ENCODE data around the gene RBFOX1.

RBFOX1 gene

DNA sequence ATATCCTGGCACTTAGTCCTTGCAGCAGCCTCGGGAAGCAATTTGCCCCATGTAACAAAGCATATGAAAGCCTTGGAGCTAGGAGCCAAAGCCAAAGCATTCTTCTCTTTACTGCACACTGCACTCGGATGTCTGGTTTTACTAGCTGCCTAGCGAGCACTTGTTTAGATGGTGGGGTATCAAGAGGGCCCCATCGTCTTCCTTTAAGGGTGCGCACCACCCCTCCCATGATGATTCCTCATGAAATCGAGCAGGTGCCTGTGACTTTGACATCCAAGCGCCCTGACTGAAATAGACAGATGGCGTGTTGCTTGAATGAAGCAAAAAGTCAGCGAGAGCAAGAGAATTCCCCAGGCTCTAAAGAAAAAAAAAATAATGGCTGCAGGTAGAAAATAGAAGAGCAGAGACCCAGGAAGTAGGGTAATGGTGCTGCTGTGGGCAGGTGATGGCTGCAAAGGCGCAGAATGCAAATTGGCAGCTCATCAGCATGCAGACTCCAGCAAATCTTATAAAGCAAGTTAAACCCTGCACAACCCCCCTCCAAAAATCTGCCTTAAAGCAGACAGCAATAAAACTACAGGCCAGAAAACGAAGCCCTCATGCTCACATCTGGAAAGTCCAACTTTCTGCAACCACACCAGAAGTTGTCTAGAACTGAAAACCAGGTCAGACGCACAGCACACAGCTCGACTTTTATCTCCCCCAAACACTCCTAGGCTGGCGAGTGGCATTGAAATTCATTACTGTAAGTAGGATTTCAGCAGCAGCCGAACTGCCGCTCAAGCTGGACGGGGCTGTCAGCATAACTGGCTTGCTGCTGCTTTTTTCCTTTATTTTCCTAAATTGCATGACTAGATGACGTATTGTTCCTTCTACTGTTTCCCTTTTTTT, 384.3 kb downstream of the RBFOX1 start:
- no peak for DNase-seq

DNA sequence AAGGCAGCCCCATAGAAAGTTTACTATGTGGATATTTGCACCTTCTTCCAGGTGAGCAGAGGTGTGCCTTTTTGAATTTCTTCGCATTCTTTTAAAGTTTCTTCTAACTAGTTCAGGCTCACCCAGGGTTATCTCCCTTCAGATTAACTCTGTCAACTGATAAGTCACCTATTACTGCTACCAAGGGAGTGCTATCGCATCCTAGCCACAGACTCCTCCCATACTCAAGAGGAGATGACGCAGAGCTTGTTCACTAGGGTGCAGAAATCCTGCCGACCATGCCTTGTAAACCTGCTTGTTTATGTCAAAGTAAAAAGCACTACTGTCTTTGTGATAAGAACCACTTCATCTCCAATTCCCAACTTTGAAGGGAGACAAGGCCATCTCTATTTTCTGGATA, 390.1 kb downstream of the RBFOX1 start:
- DNase-seq: no peak

DNA sequence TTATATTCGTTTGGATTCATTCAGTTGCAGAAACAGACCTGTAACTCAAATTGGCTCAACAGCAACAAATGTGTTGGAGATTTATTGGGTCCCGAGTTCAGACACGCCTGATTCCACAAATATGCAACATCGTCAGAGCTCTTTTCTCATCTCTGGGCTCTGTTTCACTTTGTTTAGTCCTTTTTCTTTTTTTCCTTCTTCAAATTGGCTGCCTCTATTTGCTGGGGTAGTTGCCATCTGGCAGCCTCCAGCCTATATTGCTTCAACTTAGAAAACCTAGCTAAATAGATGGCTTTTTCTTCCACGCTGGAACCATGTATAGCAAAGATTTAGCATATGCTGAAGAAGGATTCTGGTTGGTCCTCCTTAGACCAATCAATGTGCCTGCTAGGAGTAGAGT, 398.5 kb downstream of the RBFOX1 start:
- DNase-seq: no peak

DNA sequence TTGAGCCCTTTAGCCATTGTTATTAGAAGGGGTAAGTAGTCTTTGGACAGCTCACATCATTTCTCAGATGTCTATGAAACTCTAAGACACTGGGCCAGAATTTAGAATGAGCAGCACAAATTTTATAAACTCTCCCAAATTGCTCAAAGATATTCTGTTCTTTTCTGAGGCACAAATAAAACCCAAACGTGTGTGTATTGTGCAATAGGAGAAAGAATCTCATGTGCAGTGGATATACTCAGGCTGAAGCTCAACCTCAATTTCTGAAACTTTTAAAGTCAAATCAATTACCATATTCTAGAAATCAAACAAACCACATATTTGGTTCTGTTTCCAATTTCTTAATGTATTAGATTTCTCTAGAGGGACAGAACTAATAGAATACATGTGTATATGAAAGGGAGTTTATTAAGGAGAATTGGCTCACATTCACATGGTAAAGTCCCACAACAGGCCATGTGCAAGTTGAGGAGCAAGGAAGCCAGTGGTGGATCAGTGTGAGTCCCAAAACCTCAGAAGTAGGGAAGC, 403.6 kb downstream of the RBFOX1 start:
- DNase-seq: no peak

DNA sequence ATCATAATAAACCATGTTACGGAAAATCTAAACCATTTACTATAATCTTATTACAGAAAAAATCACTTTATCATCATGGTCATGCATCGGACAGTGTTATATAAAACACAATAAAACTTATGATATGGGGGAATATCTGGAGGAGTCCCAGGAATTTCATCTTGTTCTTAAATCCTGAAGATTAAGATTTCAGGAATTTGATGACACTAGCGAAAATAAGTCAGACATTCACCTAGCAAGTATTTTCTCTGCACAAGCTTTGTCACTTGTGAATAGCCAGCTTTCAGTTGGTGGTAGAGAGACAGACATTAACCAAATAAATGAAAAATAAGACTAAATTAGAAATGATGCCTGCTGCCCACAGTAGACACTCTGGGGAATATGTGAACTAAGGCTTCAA, 410.0 kb downstream of the RBFOX1 start:
- no peak for DNase-seq

DNA sequence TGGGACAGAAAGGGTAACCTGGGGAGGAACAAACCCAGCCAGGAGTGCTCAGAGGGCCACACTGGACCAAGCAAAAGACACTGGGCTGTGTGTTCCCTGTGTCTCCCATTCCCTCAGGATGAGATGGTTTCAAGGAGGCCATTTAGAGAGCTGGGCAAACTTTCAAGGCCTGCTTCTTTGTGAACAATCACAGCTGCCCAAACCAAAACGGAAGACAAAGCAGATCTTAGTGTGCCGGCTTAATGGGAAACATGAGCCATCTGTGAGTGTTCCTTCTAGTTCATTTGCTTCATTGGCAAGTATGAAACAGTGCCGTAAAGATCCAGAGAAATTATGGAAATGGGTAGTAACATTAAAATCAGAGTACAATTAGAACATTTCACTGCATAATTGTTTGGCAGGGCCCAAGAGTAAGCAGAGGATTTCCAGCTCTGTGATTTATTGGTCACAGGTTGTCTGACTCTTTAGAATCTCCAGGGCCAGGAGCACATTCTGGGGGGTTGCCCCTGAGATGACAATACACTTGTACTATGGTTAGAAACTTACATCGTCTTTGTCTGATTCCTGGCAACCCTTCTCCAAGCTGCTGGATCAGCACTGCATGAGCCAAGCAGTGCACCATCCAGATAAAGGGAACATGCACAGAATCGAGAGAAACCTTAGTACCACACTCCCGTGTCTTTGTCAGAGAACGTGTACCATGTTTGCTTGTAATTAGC, 412.1 kb downstream of the RBFOX1 start:
- DNase-seq: no peak

DNA sequence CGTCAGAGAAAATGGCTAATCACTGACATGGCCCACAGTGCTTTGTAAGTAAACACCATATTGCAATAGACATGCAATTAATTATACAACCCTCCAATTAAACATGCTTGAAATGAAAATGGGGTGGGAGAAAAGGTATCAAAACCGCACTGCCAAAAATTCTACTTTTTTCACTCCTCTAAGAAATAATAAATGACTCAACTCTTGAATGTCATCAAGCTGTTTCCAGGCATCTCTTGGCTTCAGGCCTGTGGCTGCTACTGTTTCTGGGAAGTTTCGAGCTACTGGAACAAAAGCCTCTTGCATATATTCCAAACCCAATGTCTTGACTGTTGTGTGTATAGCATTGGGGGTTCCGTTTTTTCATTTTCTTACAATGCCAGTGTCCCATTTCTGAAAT, 412.6 kb downstream of the RBFOX1 start:
- DNase-seq: no peak

DNA sequence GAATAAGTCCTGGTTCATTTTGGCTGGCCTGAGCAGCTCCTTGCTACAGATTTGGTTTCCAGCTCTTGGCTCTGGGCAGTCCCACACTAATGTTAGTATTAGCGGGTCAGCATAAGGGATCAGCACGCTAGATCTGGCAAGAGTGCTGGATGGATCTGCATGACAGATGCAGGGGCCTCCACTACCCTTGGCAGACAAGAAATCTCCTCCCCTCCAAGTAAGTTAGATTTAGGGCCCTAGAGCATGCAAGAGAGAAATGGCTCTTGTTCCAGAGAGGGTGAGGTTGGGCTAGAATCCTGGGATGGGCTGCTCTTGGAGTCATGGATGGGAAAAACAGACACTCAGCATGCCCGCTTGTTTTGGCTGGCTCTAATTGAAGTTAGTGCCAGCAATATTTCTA, 414.3 kb downstream of the RBFOX1 start:
- no peak for DNase-seq

DNA sequence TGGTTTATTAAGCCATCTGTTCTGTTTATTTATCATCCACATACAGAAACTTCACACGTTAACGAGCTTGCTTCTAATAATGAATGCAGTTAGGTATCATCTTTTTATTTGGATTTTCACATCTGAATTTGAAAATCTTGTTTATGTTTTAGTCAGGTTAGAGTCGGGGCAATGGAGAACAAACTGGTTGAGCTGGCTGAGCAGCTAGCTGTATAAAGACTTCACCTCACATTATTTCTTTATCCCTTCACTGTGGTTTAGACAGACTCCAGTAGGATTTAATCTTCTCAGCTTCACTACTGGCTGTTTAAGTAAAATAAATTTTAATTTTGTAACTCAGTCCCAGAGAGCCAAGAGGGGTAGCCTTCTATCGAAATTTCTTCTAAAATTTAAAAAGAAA, 415.9 kb downstream of the RBFOX1 start:
- DNase-seq: no peak

DNA sequence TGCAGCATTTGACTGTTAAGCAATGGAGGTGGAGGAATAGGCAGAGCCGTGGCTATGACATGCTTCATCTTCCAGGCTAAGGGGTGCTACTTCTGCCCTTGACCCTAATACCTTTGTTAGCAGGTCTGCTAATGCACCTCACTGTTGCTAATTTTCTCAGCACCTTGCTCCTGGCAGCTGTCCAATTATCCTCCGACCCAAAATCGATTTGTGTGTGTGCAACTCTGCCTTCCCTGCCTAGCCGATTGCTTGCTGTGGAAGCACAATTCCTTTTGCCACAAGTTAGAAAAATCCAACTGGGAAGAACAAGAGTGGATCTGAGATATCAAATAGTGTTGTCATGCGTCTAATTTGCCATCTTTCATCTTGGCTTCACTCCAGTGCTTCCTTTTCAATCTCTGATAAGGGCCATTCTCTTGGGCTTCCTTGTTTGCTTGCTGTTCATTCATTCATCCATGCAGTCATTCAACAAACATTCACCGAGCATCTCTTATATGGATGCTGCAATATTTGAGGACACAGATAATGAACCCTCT, 422.8 kb downstream of the RBFOX1 start:
- no peak for DNase-seq

Measured in SW 1271 (cell line).